ENCODE measurements around the gene DDX11. TPM values are rescaled to one million over a fixed set of nuclear protein-coding genes. Genes with fewer than 3 reads are reported as not detected.

Gene DDX11
- total RNA-seq = 7.6 and 8.7 TPM in 2 replicates

GRCh38 chr12:31073527-31074332 lies at the start of gene DDX11:
Gene DDX11 (plus strand): TSS chr12:31073860. CDS start chr12:31078394, 4,534 bp downstream.

Other genes with a start within 250 kb of the DDX11 start
- gene TSPAN11, start 147.1 kb upstream of the DDX11 start, total RNA-seq = not detected in 2 replicates